Activated T-helper 2 cell treated with anti-CD3 and anti-CD28 coated beads, Interferon-gamma antibody, Interleukin-2, Interleukin-4, amounts not matched to agents 10 μg/mL and 5 μg/mL and 100 μg/mL, durations not matched to agents 14 hours and 24 hours and 36 hours (primary cell): Measurements from ENCODE around the gene CRAT. TPM values are rescaled to one million over a fixed set of nuclear protein-coding genes. Genes with fewer than 3 reads are reported as not detected.

ENCODE experiments used
- DNase-seq: peaks from one replicate; pipeline ENCODE4 v3.0.0; 2021; ENCODE audit warnings: low spot score
- H3K27ac Mint-ChIP-seq: one replicate; pipeline ENCODE4 v1.8.0; 2021; ENCODE audit warnings: mixed read lengths
- H3K27me3 Mint-ChIP-seq: one replicate; pipeline ENCODE4 v1.8.0; 2021; ENCODE audit warnings: low read depth, mixed read lengths
- H3K36me3 Mint-ChIP-seq: one replicate; pipeline ENCODE4 v1.8.0; 2021; ENCODE audit warnings: low read depth, mixed read lengths
- H3K4me1 Mint-ChIP-seq: one replicate; pipeline ENCODE4 v1.8.0; 2021; ENCODE audit warnings: low read depth, mixed read lengths
- H3K4me3 Mint-ChIP-seq: one replicate; pipeline ENCODE4 v1.8.0; 2021; ENCODE audit warnings: low read depth, mild to moderate bottlenecking, moderate library complexity, mixed read lengths
- H3K9me3 Mint-ChIP-seq: one replicate; pipeline ENCODE4 v1.8.0; 2021; ENCODE audit warnings: mixed read lengths
- intact Hi-C: fragments of 100-400 bp; cut with micrococcal nuclease; formaldehyde crosslinking; loops from one replicate; pipeline ENCODE4 v1.15.1; 2023
- total RNA-seq: library from RNA; stranded (reverse); gene quantifications from 2 replicates; pipeline ENCODE4 v1.2.3, GENCODE V29; 2022

CRAT gene
- total RNA-seq, 1 donor from 2014 or later: 13.6 TPM

DNA sequence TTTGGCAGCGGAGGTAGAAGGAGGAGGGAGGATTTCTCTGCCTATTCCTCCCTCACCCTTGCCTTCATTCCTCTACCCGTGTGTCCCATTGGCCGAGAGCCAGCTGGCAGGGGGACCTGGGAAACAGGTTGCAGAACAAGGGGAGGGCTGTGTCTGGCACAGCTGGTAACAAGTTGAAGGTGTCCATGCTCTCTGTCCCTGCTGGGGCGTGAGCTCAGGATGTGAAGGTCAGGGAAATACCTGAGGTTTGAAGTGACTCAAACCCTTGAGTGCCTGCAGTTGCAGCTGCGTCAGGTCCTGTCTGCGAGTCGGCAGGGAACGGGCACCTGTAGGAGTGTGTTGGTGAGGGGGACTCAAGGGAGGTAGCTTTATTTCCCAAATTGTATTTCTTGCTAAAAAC lies 58.0 kb downstream of the CRAT start:
- Mint-ChIP-seq H3K4me1 (no peaks in the 10 kb centered on the region), H3K27me3 (no peaks in the 10 kb centered on the region), H3K36me3 (peaks cover 13% of the 10 kb centered on the region), H3K9me3 (no peaks in the 10 kb centered on the region), H3K27ac (no peak overlapping the region), H3K4me3 (no peak overlapping the region)
- no peak for DNase-seq
- intact Hi-C loops: no loop called here

Other genes starting within 250 kb of the CRAT start
- 13.6 and 14.0 TPM in 2 replicates for gene KYAT1, start 228.8 kb downstream of the CRAT start, total RNA-seq
- gene LRRC8A, start 228.7 kb downstream of the CRAT start, total RNA-seq: 24.9 and 25.4 TPM in 2 replicates
- gene PHYHD1, start 189.8 kb downstream of the CRAT start, total RNA-seq: 0.44 and 0.68 TPM in 2 replicates
- 13.0 and 13.3 TPM in 2 replicates for gene DOLK, start 163.2 kb downstream of the CRAT start, total RNA-seq
- 161 and 175 TPM in 2 replicates for gene NUP188, start 163.1 kb downstream of the CRAT start, total RNA-seq
- gene SH3GLB2, start 82.5 kb downstream of the CRAT start, total RNA-seq: 71.5 and 73.4 TPM in 2 replicates
- 41.5 and 41.7 TPM in 2 replicates for gene MIGA2, start 74.2 kb downstream of the CRAT start, total RNA-seq
- 20.2 and 22.9 TPM in 2 replicates for gene DOLPP1, start 29.7 kb downstream of the CRAT start, total RNA-seq
- 106 and 112 TPM in 2 replicates for gene PTPA, start 622 bp upstream of the CRAT start, total RNA-seq
- gene IER5L, start 67.5 kb upstream of the CRAT start, total RNA-seq: 8.6 and 9.3 TPM in 2 replicates